Stimulated activated CD8-positive, alpha-beta memory T cell treated with anti-CD3 and anti-CD28 coated beads, Interleukin-15, amount 100 ng/mL, for 48 hours (primary cell): ENCODE data around the gene TEN1.

Experiments
- DNase-seq, 2 donors: peaks; one replicate each; pipeline ENCODE4 v3.0.0-alpha.2; 2020; ENCODE audit warnings: low read depth in 2 of 2

Gene TEN1

GRCh38 chr17:76005263-76006149 is 26.5 kb downstream of the TEN1 start:
- DNase-seq, result peak; percentile 48 to 59

- DNase-seq, result no peak
Observed at GRCh38 chr17:76007131-76007849, 28.2 kb downstream of the TEN1 start.

DNA sequence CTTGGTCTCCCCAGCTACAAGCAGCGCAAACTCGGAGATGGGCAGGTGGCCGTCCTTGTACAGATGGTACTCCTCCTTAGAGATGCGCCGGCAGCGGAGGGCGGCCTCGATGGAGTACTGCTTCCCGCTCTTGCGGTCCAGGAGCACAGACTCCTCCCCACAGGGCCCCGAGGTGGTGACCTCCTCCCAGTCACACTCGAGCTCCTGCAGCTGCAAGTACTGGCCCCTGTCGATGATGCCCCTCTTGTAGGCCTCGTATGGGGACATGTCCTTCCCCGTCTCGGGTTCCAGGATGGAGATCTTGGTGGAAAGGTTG is 28.8 kb downstream of the TEN1 start:
- no peak for DNase-seq

DNA sequence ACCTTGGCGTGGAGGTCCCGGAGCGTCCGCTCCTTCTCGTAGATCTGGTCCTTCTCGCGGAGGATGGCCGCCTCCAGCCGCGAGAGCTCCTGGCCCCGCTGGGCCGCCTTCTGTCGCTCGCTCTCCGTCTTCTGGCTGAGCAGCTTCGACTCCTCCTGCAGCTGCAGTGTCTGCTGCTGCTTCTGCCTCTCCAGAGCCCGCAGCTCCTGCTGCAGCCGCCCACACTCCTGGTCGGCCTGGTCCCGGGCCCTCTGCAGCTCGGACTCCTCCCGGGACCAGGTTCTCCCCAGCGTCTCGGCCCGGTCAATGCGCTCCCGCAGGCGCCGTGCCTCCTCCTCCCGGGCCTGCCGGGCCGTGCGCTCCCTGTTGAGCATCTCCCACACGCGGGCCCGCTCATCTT is 29.2 kb downstream of the TEN1 start:
- DNase-seq, result no peak

- no peak for DNase-seq
Observed at GRCh38 chr17:76008630-76009425, 29.8 kb downstream of the TEN1 start.

DNA sequence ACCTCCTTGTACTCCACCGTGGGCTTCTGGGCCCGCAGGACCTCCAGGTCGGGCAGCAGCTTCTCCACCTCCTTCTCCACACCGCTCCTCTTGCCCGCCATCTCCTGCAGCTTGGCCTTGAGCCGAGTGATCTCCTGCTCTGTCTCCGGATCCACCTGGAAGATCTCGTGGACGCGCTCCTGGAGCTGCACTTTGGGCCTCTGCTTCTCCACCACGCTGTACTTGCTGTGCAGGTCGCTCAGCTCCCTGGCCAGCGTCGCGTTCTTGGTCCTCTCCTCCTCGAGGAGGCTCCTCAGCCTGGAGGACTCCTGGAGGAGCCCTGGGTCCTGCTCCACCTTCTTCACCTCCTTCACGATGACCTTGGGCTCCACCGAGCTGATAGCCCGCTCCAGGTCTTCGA is 30.4 kb downstream of the TEN1 start:
- DNase-seq, result no peak

DNA sequence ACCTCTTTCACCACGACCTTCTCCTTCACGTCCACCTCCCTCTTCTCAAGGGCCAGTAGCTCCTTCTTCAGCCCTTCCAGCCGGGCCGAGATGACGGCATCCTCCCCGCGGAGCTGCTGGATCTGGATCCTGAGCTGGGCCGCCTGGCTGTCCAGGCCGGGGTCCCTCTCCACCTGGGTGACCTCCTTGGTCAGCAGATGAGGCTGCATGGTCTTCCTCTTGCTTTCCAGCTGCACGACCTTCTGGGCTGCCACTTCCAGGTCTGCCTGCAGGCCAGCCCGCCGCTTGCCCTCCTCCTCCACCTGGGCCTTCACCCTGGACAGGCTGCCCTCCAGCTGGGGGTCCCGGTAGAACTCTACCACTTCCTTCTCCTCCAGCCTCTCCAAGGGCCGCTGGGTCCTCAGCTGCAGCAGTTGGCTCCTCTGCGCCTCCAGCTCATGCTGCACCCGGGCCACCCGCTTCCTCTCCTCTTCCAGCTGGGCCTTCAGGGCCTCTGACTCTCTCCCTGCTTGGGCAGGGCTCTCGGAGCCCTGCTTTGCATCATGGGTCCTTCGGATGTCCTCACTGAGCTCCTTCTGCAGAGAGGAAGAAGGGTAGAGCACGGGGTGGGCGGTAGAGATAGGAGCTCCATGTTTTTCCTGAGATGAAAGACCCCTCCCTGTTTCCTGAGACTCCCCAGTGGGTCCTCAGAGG is 31.1 kb downstream of the TEN1 start:
- no peak for DNase-seq

DNA sequence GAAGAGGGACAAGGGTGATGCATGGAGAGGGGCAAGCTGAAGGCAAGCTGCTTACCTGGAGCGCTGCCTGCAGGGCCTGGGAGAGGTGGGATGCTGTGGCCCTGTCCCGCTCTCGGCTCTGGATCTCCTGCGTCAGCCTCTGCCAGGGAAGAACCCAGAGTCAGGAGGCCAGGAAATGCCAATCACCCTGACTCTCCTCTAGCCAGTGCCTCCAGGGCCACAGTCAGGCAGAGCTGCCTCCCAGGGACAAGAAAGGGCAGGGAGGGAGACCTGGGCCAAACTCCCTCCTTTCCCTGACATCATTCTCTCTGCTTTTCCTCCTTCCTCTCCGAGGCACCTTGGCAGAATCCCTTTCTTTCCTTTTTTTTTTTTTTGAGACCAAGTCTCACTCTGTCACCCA is 32.9 kb downstream of the TEN1 start:
- no peak for DNase-seq

- DNase-seq, result no peak
Observed at GRCh38 chr17:76013377-76013932, 34.4 kb downstream of the TEN1 start.

DNA sequence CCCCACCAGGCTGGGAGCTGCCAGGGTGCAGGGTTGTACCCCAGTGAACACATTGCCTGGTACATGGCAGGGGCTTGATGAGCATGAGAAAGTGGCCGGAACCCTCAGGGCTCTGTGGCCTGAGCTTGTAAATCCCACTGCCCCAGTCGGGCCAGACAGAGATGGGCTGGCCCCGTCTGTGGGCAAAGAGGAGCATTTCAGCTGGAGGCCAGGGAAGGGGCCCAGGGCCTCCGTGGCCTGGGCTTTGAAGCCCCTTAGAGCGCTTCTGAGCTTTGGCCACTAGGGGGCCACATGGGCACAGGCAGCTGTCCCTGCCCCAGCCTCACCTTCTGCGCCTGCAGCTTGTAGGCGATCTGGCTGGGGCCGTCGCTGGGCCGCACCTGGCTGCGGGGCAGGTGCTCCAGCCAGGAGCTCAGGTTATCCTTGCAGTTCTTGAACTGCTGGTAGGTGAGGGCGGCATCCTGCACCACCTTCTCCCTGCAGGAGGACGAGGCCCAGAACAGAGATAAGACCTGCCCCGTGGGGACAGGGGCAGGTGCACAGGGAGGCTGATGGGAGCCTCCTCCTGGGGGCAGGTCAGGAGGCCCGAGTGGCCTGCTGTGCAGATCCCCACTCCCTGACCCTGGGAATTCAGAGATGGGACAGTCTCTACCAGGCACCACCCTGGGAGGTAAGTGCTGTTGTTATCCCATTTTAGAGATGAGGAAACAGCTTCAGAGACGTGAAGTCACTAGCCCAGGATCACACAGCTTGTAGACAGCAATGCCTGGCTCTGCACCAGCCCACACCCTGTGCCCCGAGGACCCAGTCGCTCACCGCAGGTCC is 35.3 kb downstream of the TEN1 start:
- peak; percentile 62 to 63 for DNase-seq

DNA sequence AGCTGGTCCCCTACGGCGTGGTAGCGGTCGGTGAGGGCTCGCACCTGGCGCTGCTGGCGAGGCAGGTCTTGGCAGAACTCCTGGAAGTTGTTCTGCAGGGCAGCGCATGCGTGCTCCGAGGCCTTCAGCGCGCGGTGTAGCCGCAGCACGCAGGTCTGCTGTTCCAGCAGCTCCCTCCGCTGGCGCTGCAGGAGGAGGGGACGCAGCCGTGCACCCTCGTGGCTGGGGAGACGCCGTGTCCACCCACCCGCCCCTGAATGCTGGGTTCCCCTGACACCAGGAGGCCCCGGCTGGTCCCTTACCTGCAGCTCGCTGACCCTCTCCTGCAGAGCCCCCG is 35.9 kb downstream of the TEN1 start:
- DNase-seq, result no peak

DNA sequence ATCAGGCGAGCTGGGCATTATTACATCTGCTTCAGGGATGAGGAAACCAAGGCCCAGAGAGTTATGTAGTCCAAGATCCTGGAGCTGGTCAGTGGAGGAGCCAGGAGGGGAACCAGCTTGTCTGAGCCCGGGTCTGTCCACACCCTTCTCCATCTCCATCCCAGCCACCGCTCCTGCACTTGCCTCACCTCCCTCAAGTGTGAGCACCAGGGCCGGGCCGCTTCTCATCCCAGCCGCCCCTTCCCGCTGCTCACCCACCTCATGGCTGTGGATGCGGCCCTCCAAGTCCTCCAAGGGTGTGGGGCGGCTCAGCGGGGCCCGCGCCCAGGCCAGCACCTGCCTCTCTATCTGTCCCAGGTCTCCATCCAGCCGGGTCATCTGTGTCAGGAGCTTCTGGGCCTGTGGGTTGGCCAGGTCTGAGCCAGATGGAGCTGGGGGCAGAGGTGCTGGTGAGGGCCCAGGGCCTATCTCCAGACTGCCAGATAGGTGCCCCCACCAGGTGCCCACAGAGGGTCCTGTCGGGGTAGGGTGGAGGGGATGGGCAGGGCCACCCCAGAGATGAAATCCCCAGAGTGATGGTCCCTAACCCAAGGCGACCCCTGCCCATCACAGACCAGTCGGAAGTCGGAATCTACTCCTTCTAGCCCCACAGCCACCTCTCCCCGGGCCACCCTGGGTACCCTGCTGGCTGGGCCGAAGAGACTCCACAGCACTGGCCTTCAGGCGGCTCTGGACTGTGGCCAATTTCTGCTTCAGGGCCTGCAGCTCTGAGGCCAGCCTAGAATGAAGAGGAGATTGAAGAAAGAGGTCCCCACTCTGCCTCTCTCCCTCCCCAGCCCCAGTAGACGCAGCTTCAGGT is 38.7 kb downstream of the TEN1 start:
- no peak for DNase-seq

DNA sequence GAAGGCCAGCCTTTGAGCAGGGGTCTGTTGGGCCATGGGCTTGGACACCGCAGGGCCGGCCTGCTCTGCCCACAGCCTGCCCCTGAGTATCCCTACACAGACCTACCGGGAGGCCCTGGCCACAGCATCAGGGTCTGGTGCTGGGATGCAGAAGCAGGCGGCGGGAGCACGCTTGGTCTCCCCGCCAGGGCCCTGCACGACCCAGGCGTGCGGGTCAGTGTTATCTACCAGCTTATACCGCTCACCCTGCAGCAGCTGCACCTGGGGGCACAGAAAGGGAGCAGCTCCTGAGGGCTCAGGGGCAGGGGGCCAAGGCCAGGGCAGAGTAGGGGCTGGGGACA is 39.3 kb downstream of the TEN1 start:
- no peak for DNase-seq

- DNase-seq, result no peak
Observed at GRCh38 chr17:76018801-76019200, 39.8 kb downstream of the TEN1 start.

- no peak for DNase-seq
Observed at GRCh38 chr17:76019833-76020467, 40.9 kb downstream of the TEN1 start.

DNA sequence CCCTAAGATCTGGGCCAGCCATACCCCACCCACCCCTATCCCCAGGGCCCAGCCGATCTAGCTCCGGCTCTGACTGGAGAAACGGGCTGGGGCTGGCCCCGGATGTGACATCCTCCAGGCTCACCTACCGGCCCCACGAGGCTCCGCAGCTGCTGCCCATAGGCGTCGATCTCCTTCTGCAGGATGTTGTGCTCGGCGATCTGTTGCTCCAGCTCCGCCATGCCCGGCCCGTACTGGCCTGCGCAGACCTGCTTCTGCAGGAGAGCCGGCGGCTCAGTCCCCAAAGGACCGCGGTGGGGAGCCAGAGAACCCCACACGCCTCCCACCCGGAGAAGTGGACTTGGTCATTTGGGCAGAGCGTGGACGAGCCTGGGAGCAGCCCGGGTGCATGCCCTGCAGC is 43.2 kb downstream of the TEN1 start:
- DNase-seq, result no peak

- DNase-seq, result no peak
Observed at GRCh38 chr17:76022973-76023899, 44.2 kb downstream of the TEN1 start.

- DNase-seq, result no peak
Observed at GRCh38 chr17:76023900-76024237, 44.8 kb downstream of the TEN1 start.

DNA sequence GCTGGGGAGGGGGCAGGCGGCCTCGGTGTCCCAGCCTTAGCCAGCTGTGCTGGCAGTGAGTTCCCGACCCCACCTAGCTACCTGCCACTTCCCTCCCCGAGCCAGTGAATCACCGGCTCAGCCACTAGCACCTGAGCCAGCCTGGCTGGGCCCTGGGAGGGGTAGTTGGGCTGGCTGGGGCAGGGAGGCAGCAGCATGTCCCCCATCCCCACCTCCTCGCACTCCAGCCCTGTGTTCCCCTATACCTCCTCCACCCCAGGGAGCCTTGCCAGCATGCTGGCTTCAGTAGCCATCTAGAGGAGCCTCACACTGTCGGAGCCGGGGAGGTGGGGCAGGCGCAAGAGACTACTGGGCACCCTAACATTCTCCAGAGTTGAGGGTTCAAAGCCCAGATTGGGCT is 45.3 kb downstream of the TEN1 start:
- no peak for DNase-seq
